ENCODE data around the gene PLEKHA7. TPM values are rescaled to one million over a fixed set of nuclear protein-coding genes. Genes with fewer than 3 reads are reported as not detected.
"Not testable (repeated sequence)": the region's sequence is repeated elsewhere in the genome, so short reads cannot be mapped to it uniquely, and the experiment has no call there.

Gene PLEKHA7, protein sequence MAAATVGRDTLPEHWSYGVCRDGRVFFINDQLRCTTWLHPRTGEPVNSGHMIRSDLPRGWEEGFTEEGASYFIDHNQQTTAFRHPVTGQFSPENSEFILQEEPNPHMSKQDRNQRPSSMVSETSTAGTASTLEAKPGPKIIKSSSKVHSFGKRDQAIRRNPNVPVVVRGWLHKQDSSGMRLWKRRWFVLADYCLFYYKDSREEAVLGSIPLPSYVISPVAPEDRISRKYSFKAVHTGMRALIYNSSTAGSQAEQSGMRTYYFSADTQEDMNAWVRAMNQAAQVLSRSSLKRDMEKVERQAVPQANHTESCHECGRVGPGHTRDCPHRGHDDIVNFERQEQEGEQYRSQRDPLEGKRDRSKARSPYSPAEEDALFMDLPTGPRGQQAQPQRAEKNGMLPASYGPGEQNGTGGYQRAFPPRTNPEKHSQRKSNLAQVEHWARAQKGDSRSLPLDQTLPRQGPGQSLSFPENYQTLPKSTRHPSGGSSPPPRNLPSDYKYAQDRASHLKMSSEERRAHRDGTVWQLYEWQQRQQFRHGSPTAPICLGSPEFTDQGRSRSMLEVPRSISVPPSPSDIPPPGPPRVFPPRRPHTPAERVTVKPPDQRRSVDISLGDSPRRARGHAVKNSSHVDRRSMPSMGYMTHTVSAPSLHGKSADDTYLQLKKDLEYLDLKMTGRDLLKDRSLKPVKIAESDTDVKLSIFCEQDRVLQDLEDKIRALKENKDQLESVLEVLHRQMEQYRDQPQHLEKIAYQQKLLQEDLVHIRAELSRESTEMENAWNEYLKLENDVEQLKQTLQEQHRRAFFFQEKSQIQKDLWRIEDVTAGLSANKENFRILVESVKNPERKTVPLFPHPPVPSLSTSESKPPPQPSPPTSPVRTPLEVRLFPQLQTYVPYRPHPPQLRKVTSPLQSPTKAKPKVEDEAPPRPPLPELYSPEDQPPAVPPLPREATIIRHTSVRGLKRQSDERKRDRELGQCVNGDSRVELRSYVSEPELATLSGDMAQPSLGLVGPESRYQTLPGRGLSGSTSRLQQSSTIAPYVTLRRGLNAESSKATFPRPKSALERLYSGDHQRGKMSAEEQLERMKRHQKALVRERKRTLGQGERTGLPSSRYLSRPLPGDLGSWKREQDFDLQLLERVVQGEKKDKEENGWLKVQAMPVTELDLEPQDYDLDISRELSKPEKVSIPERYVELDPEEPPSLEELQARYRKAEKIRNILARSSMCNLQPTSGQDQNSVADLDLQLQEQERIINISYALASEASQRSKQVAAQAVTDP
- 4.0 TPM for polyA plus RNA-seq (ENCODE audit: insufficient read length)

DNA sequence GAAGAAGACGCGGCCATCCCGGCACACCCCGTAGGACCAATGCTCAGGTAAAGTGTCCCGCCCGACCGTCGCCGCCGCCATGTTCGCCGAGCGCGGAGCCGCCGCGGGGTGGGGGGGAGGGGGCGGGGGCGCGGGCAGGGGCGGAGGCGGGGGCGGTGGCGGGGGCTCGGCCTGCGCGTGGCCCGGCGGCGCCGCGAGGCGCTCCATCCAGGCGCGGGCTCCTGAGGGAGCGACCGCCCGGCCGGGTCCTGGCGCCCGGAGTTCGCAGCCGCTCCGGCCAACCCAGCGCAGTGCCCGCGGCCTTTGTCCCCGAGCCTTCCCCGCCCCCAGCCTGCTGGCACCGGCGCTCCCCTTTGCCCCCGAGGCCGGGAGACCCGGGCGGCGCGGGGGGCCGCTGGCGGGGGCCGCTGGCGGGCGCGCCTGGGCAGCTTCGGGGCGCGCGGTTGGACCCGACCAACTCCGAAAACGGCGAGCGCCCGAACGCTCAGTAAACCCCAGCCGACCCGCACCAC, at the start of gene PLEKHA7:
Gene PLEKHA7, minus strand, starts transcription at position 94 of the 512 bp plus-strand sequence. Its CDS starts 13 bp downstream, at position 81.
- DNase-seq (ENCODE audit: low read depth): no peak

DNA sequence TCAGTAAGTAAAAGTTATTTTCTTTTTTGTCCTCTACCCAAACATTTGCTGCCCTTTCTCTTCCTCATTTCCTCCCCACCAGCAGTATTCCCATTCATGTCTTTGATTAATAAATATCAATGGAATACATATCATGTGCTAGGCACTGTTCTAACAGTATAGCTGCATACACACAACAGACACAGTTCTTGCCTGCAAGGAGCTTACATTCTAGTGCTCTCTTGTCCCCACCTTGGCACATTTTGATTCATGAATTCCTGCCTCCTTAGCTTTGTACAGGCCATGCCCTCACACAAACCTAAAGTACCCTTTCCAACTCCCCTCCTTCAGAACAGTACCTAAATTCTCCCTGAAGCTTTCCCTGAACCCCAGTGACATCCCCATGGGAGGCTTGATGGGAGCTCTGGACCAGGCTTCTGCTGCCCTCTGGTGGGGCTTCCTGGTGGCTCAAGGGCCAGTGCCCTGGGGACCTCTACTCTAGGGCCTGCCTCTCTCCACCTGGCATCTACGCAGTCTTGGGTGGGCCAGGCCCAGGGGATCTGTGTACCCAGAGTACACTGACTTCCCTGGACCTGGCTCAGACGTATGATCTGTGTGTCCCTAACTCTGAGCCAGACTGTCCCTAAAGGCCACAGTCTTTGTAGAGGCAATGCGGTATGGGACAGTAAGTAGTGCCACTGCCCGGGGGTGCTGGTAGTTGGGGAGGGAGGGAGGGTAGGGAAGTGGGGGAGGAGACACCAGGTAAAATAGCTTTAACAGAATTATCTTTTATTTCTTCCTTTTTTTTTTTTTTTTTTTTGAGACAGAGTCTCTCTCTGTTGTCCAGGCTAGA, 49.2 kb upstream of the PLEKHA7 start:
- DNase-seq (ENCODE audit: low read depth): no peak

- DNase-seq (ENCODE audit: low read depth): not testable (repeated sequence)
These were observed 36.9 kb upstream of the PLEKHA7 start for GRCh38 chr11:17051146-17051545.

- not testable (repeated sequence) for DNase-seq (ENCODE audit: low read depth)
These were observed 34.3 kb upstream of the PLEKHA7 start for GRCh38 chr11:17048491-17048890.

DNA sequence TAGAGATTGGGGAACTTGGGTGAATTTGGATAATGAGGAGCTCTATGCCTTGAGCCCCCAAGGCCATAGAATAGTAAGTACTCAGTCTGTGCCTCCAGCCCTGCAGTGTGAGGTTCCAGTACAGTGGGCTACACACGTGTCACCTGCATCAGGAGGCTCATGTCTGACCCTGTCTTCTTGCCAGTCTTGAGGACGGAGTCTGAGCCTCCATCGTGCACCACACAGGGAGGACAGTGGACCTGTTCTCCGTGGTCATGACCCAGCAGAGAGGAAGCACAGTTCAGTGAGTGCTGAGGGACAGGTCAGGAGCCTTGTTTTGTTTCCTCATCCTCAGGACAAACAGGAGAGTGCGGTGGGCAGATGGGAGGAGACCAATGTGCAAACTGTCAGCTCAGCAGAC, 32.5 kb upstream of the PLEKHA7 start:
- no peak for DNase-seq (ENCODE audit: low read depth)

DNA sequence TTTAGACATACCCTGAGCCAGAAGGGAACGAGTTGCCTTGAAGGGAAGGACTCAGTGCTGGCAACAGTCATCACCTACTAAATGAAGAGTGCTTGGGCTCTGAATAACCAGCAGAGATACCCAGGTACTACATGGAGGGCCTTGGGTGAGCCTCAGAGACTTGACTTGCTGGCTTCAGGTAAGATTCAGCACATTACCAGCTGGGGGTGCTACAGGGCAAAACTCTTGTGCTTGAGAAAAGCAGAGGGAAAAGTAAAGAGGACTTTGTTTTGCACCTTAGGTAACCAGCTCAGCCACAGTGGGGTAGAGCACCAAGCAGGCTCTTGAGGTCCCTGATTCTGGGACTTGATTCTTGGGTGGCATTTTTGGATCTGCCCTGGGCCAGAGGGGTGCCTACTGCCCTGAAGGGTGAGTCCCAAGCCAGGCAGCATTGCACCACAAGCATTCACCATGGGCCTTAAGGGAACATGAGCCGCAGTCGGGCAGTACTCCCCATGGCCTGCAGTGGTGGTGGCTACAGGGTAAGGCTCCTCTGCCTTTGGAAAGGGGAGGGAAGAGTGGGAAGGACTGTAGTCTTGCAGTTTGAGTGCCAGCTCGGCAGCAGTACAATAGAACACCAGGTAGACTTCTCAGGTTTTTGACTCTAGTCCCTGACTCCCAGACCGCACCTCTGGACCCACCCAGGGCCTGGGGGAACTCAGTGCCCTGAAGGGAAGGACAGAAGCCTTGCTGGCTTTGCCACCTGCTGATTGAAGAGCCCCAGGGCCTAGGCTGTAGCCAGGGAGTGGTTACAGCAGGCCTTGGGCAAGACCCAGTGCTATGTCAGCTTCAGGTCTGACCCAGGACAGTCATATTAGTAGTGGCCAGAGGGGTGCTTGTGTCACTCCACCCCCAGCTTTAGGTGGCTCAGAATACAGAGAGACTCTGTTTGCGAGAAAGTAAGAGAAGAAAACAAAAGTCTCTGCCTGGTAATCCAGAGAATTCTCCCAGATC, 22.7 kb upstream of the PLEKHA7 start:
- DNase-seq (ENCODE audit: low read depth): no peak

- DNase-seq (ENCODE audit: low read depth): not testable (repeated sequence)
These were observed 19.8 kb upstream of the PLEKHA7 start for GRCh38 chr11:17034027-17034426.

DNA sequence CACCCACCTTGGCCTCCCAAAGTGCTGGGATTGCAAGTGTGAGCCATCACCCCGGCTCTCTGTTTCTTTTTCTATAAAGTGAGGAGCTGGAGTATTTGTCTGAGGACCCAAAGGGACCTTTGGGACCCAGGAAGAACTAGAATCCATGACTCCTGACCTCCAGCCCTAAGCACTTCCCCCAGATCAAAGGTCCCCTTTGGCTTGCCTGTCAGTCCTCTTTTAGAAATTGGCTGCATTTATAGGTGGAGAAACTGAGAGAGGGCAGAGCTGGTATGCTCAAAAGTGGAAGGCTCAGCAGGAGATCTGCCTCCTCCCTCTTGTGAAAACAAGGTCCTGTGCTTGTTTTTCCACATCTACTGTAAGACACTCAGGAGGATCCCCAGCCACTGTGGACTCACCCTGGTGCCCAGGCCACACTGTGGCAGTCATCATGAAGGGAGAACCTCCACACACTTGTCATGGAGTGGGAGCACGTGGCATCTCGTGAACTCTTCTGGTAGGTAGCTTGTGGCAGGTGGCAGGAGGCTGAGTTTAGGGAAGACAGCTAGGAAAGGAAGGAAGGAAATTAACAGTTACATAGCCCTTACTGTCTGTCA, 12.4 kb upstream of the PLEKHA7 start:
- no peak for DNase-seq (ENCODE audit: low read depth)

- DNase-seq (ENCODE audit: low read depth): no peak
These were observed 10.7 kb upstream of the PLEKHA7 start for GRCh38 chr11:17024924-17025323.

- no peak for DNase-seq (ENCODE audit: low read depth)
These were observed 7.3 kb upstream of the PLEKHA7 start for GRCh38 chr11:17021511-17021910.

DNA sequence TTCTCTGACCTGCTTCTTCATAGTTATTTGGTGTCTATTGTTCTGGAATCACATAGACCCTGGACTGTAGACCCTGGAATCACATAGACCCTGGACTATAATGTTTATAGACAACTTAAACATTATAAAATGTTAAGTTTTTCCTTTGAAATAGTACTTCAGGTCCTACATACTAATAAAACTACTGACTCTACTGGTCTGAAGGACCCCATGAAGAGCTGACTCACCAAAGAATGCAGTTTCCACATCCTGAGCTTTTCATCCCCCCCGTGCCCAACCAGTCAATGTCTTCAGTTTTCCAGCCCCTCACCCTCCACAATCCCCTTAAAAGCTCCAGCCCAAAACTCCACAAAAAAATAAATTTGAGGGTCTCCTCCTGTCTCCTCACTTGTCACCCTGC, 6.6 kb upstream of the PLEKHA7 start:
- no peak for DNase-seq (ENCODE audit: low read depth)

GRCh38 chr11:17019232-17019631, 5.0 kb upstream of the PLEKHA7 start:
- DNase-seq (ENCODE audit: low read depth): no peak

DNA sequence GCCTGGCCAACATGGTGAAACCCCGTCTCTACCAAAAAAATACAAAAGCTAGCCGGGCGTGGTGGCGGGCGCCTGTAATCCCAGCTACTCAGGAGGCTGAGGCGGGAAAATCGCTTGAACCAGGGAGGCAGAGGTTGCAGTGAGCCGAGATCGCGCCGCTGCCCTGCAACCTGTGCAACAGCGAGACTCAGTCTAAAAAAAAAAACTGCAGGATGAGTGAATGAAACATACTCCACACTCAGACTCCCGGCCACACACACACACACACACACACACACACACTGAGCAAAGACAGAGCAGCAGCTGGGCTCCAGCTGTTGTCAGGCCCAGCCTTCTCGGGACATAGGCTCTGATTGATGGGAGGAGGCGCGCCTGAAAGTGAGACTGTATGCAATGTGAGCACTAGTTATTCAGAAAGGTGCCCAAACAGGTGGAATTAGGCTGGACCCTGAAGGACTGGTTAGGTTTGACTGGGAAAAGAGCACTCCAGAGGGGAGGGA, 1.5 kb upstream of the PLEKHA7 start:
- no peak for DNase-seq (ENCODE audit: low read depth)

- no peak for DNase-seq (ENCODE audit: low read depth)
These were observed 816 bp upstream of the PLEKHA7 start for GRCh38 chr11:17014833-17015626.

- no peak for DNase-seq (ENCODE audit: low read depth)
These were observed 480 bp downstream of the PLEKHA7 start for GRCh38 chr11:17013548-17014320.

DNA sequence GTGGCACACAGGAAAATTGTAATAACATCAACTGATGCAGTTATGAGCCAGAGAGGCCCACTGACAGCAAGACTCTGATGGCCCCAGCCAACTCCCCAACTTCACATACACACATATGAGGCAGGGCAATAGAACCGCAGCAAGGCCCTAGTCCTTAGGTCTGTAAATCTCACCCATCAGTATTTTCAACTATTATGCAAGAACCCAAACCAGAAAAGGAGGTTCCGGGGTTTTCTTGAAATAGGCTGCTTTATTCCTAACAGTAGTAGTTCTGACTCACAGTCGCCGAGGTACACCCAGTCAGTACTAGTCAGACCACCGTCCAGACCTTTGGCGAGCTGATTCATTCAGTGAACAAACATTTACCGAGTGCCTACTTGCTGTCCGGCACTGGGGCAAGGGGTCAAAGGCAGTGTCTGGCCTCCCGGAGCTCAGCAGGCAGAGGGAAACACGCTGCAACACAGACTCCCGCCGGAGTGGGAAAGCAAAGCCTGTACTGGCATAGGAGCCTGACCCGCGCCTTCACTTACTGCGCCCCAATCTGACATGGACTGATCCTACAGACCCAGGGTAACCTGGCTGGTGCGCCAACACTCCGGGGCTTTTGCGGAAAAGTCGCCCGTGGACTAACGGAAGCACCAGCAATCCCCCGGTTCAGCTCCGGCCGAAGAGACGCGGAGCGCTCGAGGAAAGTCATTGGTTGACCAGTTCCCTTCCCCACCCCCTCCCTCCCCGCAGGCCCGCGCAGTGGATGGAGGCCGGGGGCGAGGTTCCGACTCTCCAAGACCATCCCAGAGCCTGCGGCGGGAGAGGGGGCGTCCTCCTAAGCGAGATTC, 1.3 kb downstream of the PLEKHA7 start:
- DNase-seq (ENCODE audit: low read depth): no peak

Data from forelimb muscle (tissue), 1 donor.